Prostate gland (tissue), 2 donors: ENCODE measurements around the gene MBD3.

Experiments used
- CTCF ChIP-seq, 4 experiments: fragments of 200-600 bp in 2 of 4; fragments of 450-650 bp in 2 of 4; sonication (generic) in 2 of 4; IDR thresholded peaks; 1 replicate in 3 of 4; 2 replicates in 1 of 4; pipeline ENCODE4 v1.5.1; 2016 to 2019; ENCODE audit warnings: antibody characterized with exemption in 4 of 4, mild to moderate bottlenecking in 2 of 4, moderate library complexity in 2 of 4
- POLR2A ChIP-seq: fragments of 450-650 bp; IDR thresholded peaks from one replicate; pipeline ENCODE4 v1.6.1; 2016; ENCODE audit warnings: antibody characterized with exemption, mild to moderate bottlenecking
- POLR2AphosphoS5 ChIP-seq: sonication (generic); formaldehyde crosslinking; IDR thresholded peaks from one replicate; pipeline ENCODE4 v1.6.1; 2017; ENCODE audit warnings: antibody characterized with exemption

DNA sequence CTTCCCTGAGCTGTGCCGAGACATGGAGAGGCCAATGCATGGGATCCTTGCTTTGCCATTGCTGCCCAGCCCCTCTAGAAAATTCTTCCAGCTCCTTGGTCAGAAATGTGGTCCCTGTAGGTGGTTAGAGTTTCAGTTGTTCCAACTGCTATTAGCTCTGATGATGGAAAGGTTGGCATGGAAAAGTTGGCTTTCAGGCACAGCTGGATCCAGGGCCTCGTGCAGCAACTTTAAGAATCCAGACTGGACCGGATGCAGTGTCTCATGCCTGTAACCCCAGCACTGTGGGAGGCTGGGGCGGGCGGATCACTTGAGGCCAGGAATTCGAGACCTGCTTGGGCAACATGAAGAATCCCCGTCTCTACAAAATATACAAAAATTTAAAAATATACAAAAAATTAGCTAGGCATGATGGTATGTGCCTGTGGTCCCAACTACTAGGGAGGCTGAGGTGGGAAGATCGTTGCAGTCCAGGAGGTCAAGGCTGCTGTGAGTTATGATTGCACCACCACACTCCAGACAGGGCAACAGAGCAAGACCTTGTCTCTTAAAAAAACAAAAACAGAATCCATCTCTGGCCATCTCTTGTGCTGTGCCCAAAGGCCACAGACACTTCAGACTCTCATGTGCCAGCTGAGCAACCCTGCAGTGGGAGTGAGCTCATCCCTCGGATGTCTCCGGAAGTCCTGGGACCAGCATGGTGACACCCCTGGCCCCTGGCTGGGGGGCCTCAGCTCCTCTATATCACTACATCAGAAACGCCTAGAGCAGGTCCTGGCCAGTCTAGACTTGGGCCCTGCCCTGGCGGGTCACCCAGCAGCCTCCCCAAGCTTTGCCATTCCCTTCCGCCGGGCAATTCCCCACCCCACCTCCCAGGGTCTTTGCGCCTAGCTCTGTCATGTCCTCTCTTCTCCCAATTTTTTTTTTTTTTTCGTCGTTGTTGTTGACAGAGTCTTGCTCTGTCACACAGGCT, 41.3 kb downstream of the MBD3 start:
- no peak for TF ChIP-seq POLR2A
- no peak for TF ChIP-seq CTCF (IDR thresholded peaks at IDR 0.05)
- no peak for TF ChIP-seq POLR2AphosphoS5
